HG03103 (cell line): Measurements from ENCODE around the gene PNMT.

Experiments used
- ATAC-seq: cut with Tn5 transposase; IDR thresholded peaks from one replicate; pipeline ENCODE4 v1.9.1; 2021; ENCODE audit warnings: low read depth; ENCODE audit not compliant: unreplicated experiment

PNMT gene

DNA sequence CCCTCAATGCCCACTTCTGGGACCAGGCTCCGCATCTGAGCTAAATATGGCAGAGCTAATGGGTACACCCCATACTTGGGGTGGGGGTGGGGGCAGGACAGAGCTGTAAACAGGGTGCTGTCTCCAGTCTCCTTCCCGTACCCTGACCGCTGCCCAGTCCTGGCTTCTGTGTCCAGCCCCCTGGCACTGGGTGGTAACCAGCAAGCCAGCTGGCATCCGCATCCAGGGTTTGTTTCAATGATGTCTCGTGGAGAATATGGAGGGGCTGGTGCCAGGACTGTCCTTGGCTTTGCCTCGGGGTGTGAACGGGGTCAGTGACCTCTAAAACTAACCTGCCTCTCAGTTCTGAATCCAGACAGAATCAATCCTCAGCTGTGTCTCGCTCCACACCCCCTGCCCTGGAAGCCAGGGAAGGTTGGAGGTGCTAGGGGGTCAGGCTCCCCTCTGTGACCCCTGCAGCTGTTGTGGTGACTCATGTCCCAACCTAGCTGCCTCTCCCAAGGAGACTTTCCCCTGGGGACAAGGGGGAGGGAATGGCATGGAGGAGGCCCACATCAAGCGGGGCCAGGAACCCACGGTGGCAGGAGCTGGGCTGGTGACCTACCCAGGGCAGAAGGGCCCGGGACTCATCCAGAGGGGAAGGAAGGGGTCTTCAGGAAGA lies 1.5 kb upstream of the PNMT start:
- ATAC-seq, result no peak

DNA sequence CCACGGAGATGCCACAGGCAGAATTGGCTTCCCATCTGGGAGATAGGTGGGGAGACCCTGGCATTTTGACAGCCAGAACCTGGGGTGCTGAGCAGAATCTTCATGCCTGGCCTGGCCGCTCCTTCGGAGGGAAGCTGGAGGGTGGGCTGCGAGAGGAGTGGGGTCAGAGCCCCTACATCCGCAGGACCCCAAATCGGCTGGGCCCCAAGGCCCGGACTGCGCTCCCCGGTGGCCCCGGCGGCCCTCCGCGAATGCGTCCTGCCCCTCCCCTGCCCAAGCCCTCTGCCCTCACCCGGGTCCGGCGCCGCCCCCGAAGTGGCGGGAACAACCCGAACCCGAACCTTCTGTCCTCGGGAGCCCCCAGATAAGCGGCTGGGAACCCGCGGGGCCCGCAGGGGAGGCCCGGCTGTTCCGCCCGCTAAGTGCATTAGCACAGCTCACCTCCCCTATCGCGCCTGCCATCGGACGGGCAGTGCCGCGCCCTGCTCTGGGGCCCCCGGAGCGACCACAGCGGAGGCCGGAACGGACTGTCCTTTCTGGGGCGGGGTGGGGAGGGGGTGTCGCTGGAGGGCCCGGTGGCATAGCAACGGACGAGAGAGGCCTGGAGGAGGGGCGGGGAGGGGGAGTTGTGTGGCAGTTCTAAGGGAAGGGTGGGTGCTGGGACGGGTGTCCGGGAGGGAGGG lies 850 bp upstream of the PNMT start:
- no peak for ATAC-seq

DNA sequence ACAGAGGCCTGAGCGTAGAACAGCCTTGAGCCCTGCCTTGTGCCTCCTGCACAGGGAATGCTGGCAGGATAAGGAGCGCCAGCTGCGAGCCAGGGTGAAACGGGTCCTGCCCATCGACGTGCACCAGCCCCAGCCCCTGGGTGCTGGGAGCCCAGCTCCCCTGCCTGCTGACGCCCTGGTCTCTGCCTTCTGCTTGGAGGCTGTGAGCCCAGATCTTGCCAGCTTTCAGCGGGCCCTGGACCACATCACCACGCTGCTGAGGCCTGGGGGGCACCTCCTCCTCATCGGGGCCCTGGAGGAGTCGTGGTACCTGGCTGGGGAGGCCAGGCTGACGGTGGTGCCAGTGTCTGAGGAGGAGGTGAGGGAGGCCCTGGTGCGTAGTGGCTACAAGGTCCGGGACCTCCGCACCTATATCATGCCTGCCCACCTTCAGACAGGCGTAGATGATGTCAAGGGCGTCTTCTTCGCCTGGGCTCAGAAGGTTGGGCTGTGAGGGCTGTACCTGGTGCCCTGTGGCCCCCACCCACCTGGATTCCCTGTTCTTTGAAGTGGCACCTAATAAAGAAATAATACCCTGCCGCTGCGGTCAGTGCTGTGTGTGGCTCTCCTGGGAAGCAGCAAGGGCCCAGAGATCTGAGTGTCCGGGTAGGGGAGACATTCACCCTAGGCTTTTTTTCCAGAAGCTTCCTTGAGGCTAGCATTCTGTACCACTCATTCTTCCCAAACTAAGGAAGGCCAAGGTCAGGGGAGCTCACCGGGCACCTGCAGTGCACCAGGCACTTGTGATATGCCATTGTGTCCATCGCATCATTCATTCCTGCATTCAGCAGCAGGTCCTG lies 1.9 kb downstream of the PNMT start:
- ATAC-seq, result no peak

DNA sequence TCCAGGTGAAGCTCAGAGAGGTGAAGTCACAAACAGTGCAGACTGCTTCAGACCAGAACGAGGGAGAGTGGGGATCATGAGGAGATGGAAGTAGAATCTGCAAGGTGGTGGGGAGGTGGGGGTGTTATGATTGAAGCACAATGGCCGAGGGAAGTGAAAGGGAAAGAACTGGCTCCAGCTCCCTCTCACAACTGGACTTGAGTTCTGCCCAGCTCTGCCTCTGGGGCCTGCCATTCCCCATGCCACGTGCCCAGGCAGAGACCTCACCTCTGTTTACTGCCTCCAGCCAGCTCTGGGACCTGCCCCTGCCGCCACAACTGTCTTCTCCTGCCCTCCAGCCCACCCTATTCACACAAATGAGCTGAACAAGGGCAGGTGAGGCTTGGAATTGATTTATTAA lies 2.5 kb downstream of the PNMT start:
- no peak for ATAC-seq

DNA sequence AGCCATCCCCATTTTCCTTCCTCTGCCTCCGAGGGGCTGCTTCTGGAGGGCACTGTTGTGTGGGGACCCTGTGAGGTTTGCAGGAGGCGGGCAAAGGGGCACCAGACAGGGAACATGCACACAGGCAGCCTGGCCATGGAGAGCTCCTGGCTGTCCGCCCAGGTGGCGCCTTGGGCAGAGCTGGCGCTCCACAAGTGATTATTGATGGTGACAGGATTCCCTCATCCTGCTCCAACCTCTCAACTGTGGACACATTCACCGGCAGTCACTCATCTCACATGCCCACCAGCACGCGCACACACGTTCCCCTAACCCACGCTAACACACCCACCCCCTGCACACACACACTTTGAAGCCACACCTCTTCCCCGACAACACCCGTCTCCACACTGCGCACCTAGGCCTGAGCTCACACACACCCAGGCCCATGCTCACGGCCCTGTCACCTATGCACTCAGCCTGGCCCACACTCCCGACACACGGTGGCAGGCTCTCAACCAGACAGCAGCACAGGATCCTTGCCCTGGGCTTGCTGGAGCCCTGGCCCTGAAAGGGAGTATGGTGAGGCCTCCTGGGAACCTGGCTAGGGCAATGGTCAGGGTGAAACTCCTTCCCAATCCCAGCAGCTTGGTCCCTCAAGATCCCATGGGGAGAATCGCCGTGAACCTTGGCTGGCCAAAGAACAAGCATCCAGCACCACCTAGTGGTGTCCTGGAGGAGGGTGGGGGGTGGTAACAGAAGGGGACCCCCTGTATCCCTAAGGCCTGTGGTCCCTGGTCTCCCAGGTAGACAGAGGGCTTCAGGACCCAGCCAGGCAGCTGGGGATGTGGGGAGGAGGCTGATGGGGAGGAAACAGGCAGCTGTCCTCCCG lies 3.6 kb downstream of the PNMT start:
- ATAC-seq, result no peak

DNA sequence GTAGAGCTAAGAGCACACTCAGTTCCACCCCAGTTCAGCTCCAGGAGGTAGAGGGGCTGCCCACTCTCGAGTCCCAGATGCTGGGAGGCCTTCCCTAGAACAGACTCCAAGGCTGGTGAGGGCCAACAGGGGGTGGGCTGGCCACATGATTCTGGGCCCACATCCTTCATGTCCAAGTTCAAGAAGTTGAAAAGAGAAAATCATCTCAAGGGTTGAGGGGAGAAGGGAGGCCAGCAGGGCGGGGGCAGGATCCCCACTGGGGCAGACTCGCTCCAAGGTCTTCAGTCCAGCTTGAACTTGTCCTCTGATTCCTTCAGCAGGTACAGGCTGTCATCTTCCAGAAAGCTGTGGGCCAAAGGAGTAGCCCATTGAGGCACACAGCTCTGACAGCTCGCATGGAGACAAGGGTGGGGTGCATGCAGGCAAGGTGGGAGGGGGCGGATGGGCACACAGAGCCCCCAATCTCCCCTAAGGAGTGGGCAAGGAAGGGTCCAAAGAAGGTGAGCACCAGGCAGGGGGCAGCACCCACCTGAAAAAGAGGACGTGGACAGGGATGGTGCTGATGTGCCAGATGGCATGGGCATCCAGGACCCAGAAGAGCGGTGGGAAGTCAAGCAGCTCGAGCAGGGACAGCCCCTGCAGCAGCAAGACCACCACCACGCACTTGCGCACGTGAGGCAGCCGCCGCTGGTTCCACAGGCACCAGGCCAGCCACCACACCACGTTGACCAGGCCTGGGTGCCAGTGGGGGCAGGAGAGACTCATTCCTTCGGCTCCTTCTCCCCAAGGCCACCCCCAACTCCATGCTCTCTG lies 4.5 kb downstream of the PNMT start:
- ATAC-seq, result no peak

DNA sequence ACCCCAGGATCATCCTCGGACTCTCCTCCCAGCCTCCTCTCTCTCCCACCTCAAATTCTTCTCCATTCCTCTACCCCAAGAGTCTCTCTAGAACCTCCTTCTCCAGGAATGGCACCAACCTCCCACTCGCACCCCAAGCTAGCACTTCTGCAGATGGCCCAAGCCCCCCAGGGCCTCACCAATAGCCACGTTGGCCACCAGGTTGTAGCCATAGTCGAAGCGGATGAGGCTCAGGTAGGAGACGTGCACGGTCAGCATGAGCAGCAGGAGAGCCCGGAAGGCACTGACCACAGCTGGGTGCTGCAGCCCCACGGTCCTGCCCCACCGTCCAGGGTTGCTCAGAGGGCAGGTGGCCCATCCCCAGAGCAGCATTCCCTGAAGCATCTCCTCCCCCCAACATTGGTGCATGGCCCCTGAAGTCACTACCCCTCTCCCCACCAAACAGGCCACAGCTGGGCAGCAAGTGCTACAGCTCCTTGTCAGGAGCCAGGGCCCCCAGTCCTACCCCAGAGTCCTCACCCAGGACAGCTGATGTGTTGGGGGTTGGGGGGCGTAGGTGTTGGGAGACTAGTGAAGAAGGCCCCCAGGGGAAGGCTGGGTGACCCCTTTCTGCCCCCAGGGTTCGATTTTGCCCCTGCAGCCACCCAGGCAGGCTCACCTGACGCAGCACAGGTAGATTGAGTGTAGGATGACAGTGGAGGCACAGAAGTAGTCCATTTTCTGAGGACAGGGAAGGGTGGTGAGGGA lies 5.3 kb downstream of the PNMT start:
- ATAC-seq, result no peak

DNA sequence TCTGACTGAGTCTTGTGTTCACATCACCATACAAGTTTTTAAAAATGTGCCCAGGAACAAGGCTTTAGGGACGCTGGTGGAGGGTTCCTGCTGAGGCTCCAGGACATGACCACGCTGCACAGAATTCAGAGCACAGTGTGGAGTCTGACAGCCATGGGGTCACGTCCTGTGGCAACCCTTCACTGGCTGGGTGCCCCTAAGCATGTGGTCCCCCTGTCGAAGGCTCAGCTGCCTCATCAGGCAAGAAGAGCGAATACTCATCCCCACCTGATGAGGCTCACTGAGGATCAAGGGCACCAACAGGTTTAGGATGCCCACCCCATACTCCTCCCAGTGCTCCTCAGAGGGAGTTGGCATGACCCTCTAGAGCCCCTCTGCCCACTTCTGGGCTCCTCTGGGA lies 5.9 kb downstream of the PNMT start:
- ATAC-seq, result no peak

DNA sequence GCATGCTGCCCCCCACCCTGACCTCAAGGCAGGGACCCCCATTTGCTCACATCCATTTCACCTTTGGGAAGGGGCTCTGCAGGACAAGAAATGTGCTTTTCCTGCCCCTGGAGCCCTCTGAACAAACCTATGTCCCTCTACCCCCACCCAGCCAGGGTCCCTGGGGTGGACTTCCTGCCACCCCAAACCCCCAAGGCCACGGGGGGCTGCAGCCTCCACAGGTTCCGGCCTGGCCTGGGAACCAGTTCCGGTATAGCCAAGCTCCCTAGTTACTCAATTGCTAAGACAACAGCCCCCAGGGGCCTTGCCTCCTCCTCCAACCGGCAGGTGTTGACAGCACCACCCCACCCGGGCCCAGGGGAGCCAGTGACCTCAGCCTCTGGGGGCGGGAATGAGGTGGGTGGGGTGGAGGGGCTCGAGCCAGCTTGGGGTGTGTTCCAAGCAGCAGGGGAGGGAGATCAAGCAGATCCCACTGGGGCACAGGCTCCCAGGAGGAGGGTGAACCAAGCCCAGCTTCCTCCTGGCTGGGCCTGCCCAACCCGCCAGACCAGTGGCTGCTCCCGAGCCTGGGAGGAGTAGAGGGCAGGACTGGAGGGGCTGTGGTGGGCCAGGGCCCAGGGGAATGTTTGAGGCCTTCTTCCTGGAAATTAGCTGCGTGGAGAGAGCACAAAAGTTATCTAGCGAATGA lies 6.6 kb downstream of the PNMT start:
- no peak for ATAC-seq

DNA sequence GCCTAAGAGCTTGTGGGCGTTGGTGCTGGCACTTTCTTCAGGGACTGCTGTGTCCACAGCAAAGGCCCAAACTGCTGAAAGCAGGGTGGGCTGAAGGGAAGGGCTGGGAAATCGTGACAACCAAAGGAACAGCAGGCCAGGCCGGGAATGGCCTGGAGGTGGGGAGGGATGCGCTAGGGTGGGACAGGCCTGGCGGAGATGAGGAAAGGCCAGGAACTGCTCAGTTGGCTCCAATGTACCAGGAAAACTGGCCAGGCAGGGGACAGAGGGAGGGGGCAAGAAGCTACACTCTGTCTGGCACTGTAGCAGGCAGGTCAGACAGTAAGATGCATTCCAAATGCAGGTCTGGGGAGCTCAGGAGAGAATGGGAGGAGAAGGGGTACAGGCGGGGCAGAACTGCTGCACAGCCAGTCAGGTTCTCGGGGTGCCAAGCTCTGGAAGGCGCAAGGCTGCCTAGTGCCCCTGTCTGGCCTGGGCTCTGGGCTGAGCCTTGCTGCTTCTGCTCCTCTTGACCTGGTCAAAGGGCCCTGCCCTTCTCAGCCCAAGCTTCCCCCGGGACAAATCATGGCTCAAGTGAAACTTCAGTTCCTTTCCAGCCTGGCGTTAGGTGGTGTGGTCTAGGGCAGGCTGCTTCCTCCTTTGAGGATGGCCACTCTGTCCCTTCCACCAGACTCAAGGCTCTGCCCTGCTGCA lies 7.3 kb downstream of the PNMT start:
- ATAC-seq, result no peak

DNA sequence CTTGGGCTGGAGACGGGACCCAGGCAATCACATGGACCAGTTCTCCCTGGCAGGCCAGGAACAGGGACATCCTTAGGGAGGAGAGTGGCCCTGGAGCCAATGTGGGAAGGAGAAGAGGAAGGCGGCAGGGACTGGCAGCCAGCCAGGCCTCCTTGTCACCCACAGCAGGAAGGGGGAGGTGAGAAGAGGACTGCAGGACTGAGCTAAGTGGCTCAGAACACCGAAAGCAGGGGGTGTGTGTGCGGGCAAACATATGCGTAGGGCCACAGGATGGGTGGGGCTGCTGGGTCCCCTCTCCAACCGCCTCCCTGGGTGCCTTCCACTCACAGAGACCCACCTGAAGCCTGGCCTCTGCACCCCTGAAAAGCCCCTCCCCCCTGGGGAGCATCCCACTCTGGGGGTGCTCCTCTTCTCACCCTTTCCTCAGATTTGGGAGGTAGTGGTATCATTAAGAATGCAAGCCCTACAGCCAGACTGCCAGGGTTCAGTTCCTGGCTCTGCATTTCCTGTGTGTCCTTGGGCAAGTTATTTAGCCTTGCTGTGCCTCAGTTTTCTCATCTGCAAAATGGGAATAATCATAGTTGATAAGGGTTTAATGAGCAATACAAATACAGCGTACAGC lies 8.1 kb downstream of the PNMT start:
- ATAC-seq, result no peak

DNA sequence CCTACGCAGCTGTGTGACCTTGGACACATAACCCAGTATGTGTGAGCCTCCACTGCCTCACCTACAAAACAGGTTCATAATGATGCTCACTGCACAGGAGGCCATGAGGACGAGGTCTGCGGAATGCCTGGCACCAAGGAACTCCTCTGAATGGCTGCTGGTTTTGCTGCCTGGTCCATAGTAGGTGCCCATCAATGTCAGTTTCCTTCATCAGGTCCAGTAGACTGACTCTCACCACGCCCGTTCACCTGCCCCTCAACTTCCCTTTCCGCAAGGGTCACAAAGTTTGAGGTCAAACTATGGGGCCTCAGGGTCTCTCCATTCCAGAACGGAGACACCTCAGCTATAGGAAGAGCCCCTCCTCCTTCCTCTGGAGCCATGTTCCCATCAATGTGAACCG lies 8.8 kb downstream of the PNMT start:
- no peak for ATAC-seq

DNA sequence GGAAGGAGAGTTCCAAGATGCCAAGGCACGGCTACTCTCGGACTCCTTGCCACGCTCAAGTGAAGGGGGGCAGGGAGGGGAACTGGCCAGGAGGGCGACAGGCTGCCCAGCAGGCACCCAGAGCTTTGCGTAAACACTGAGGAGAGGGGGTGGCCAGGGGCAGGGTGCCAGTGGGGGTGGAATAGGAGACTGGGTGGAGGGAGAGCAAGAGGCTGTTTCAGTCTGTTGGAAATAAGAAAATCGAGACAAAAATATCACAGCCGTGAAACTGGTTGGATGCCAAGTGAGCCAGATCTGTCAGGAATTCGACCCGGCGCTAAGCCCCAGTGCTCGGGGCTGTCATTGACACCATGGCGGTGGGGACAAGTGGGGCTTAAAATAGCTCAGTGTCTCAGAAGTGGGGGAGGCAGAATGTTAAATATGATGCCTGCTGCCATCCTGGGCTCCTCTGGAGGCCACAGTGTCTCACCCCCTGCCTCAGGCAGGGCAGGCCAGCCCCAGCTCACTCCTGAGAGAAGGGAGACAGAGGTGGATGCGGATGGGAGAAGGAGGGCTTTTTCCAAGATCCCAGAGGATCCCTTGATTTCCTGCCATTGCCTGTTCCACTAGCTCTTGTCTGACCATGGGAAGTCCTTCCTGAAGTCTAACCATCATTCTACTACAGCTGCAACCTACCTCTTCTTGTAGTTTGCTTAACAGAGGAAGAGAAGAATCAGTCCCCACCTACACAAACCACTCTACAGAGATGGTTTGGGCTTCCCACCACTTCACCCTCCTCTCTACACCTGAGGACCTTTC lies 9.5 kb downstream of the PNMT start:
- ATAC-seq, result no peak

DNA sequence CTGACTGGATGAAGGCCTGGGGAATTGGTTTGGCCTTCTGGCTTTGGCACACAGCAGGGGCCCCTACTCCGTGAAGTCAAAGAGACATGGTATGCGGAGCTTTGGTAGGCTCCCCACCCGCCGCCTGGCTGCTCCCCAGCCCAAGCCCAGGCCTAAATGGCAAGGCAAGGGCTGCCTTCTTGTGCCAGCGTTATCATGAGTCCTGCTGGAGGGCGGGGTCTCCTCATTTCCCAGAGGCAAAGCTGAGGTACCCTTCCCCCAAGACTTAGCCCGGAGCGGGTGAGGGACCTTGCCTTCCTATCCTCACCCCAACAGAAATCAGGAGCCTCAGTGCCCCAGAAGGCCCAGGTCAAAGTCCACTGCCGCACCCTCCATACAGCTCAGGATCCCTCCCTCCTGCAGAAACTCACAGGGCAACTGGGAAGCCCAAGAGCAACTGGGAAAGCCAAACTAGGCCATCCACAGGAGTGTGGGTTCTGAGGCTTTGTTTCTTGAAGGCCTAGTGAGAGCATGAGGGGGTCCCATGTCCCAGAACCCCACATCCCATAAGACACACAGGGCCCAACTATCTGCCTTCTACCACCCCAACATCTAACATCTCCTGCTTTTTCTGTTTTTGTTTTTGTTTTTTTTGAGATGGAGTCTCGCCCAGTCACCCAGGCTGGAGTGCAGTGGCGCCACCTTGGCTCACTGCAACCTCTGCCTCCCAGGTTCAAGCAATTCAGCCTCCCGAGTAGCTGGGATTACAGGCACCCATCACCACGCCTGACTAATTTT lies 10.3 kb downstream of the PNMT start:
- no peak for ATAC-seq

DNA sequence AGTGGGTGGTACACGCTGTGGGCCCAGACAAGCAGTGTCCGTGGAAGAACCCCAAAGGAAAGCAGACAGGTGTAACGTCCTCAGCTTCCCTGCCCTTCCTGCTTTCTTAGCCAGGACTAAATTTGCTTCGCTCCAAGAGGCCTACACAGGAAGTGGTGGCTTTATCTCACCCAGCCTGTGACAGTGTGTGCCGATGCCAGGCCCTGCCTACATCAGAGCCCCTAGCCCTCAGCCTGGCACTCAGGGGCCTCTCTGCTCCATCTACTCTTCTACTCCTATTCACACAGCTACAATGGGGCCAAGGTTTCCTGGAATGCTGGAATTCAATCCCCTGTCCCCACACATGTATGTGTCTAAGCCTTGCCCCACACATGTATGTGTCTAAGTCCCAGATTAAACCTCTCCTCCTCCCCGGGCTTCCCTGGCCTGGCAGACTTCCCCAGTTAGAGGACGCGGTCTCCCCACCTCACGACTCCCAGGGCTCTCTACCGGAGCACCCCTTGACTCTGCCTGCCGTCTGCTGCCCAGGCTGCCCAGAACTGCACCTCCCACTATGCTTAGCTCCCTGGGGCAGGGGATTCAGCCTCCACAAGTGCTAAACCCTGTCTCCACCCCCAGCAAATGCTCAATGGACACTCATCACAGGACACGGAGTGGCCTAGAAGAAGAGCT lies 11.4 kb downstream of the PNMT start:
- ATAC-seq, result no peak
